Fibroblast of skin of left biceps (primary cell): ENCODE data around the gene CLCF1.

Experiments used
- DNase-seq, 2 experiments: peaks; one replicate each; pipeline ENCODE4 v3.0.0-alpha.2; 2013; ENCODE audit warnings: low read depth in 2 of 2

Gene CLCF1

GRCh38 chr11:67395555-67396258 lies 22.3 kb upstream of the CLCF1 start:
- DNase-seq = no peak

- no peak for DNase-seq
Measured at GRCh38 chr11:67393990-67394389, 20.6 kb upstream of the CLCF1 start.

GRCh38 chr11:67393437-67393836 lies 20.0 kb upstream of the CLCF1 start:
- DNase-seq = no peak

GRCh38 chr11:67392183-67392715 lies 18.9 kb upstream of the CLCF1 start:
- no peak for DNase-seq

- peak; percentile 77 for DNase-seq
Measured at GRCh38 chr11:67391304-67392182, 18.1 kb upstream of the CLCF1 start, which contains the start of gene RAD9A. Gene RAD9A (plus strand): TSS chr11:67391986. CDS start chr11:67392045, 59 bp downstream.

GRCh38 chr11:67390947-67391303 lies 17.5 kb upstream of the CLCF1 start:
- no peak for DNase-seq

- no peak for DNase-seq
Measured at GRCh38 chr11:67389477-67389876, 16.1 kb upstream of the CLCF1 start.

GRCh38 chr11:67387518-67387917 lies 14.1 kb upstream of the CLCF1 start:
- no peak for DNase-seq

- no peak for DNase-seq
Measured at GRCh38 chr11:67387069-67387468, 13.7 kb upstream of the CLCF1 start.

GRCh38 chr11:67384851-67385366 lies 11.5 kb upstream of the CLCF1 start:
- no peak for DNase-seq

- DNase-seq = no peak
Measured at GRCh38 chr11:67382276-67383136, 9.1 kb upstream of the CLCF1 start.

GRCh38 chr11:67381244-67381972 lies 8.0 kb upstream of the CLCF1 start:
- no peak for DNase-seq

- DNase-seq = no peak
Measured at GRCh38 chr11:67379061-67380058, 6.0 kb upstream of the CLCF1 start.

- DNase-seq = no peak
Measured at GRCh38 chr11:67378544-67378943, 5.1 kb upstream of the CLCF1 start.

- no peak for DNase-seq
Measured at GRCh38 chr11:67376873-67377808, 3.7 kb upstream of the CLCF1 start.

- DNase-seq = no peak
Measured at GRCh38 chr11:67376063-67376820, 2.8 kb upstream of the CLCF1 start.

- no peak for DNase-seq
Measured at GRCh38 chr11:67375320-67376055, 2.1 kb upstream of the CLCF1 start.
